ENCODE measurements around the gene DCTN2. TPM values are rescaled to one million over a fixed set of nuclear protein-coding genes. Genes with fewer than 3 reads are reported as not detected.

Gene DCTN2
- total RNA-seq, 4 donors from 2014 or later = 166 to 257 (median 181) TPM

GRCh38 chr12:57531836-57532235, 15.2 kb downstream of the DCTN2 start:
- TF ChIP-seq POLR2A (IDR thresholded peaks at IDR 0.05) (no peak), CTCF (IDR thresholded peaks at IDR 0.05) (no peak)
- no peak overlapping the region for H3K4me3 ChIP-seq (ENCODE audit: low read depth, poor library complexity, severe bottlenecking)
- 70 to 71% methylated on average over 1 of the region's 1 CpG for WGBS, 2 donors
- DNase-seq (ENCODE audit: low spot score in 2 of 2) = no peak
- intact Hi-C loops (cut with DNase I; ENCODE audit: low total_unique reads) = no loop called here

- no peak for DNase-seq (ENCODE audit: low spot score in 2 of 2)
- TF ChIP-seq POLR2A (IDR thresholded peaks at IDR 0.05) = no peak
- no peak for TF ChIP-seq CTCF (IDR thresholded peaks at IDR 0.05)
- 65 to 70% methylated on average over 5 of the region's 5 CpGs for WGBS, 2 donors
- H3K4me3 ChIP-seq (ENCODE audit: low read depth, poor library complexity, severe bottlenecking) = no peak overlapping the region
- intact Hi-C loops (cut with DNase I; ENCODE audit: low total_unique reads) = no loop called here
Measured at GRCh38 chr12:57530396-57531142, 16.4 kb downstream of the DCTN2 start.

- whole genome bisulfite sequencing, 2 donors = 65 to 72% methylated on average over 6 of the region's 6 CpGs
- TF ChIP-seq CTCF (IDR thresholded peaks at IDR 0.05) (no peak), POLR2A (IDR thresholded peaks at IDR 0.05) (no peak)
- H3K4me3 ChIP-seq (ENCODE audit: low read depth, poor library complexity, severe bottlenecking) = no peak overlapping the region
- intact Hi-C loops (cut with DNase I; ENCODE audit: low total_unique reads) = no loop called here
- DNase-seq (ENCODE audit: low spot score in 2 of 2) = no peak
Measured at GRCh38 chr12:57529831-57530230, 17.2 kb downstream of the DCTN2 start.

- intact Hi-C loops (cut with DNase I; ENCODE audit: low total_unique reads) = no loop called here
- TF ChIP-seq CTCF (IDR thresholded peaks at IDR 0.05) = no peak
- TF ChIP-seq POLR2A (IDR thresholded peaks at IDR 0.05) = no peak
- no peak for DNase-seq (ENCODE audit: low spot score in 2 of 2)
- 72 to 79% methylated on average over 9 to 10 of the region's 10 CpGs for WGBS, 2 donors
- H3K4me3 ChIP-seq (ENCODE audit: low read depth, poor library complexity, severe bottlenecking) = no peak overlapping the region
Measured at GRCh38 chr12:57528831-57529555, 18.0 kb downstream of the DCTN2 start.

- no peak for DNase-seq (ENCODE audit: low spot score in 2 of 2)
- H3K4me3 ChIP-seq (ENCODE audit: low read depth, poor library complexity, severe bottlenecking) = no peak overlapping the region
- WGBS, 2 donors = 81 to 87% methylated on average over 12 of the region's 12 CpGs
- TF ChIP-seq CTCF (IDR thresholded peaks at IDR 0.05) (no peak), POLR2A (IDR thresholded peaks at IDR 0.05) (no peak)
- intact Hi-C loops (cut with DNase I; ENCODE audit: low total_unique reads) = no loop called here
Measured at GRCh38 chr12:57528176-57528575, 18.8 kb downstream of the DCTN2 start.
